ENCODE results near the gene ZNF697. TPM values are rescaled to one million over a fixed set of nuclear protein-coding genes. Genes with fewer than 3 reads are reported as not detected.
A peak's percentile ranks its signal among the peaks of the same experiment; 100 is the strongest.
"Not testable (repeated sequence)": the region's sequence is repeated elsewhere in the genome, so short reads cannot be mapped to it uniquely, and the experiment has no call there.

Gene ZNF697
- total RNA-seq, 2 donors from 2014 or later, result 12.0 to 14.8 TPM

DNA sequence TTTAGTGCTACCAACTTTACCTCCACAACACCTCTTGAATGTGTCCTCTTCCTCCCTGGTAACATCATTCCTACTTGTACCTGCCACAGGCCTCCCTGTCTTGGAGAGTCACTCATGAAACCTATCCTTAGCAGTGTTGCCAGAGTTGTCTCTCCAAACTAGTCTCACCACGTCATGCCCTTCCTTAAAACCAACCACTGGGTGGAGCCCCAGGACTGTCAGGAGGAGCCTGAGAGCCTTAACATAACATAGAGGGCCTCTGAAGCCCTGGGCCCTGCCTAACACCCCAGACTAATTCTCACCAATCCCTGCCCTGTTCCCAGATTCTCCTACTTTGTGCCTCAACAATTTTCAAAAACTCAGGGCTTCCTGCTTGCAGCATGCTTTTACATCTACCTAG, 65.3 kb downstream of the ZNF697 start:
- Histone ChIP-seq H3K9me3 (ENCODE audit: control insufficient read depth, low read length) (no peaks in the 10 kb centered on the region), H3K9ac (ENCODE audit: extremely low read depth, low read length, poor library complexity, severe bottlenecking) (no peak overlapping the region), H3K36me3 (ENCODE audit: control insufficient read depth, insufficient read depth, low read length) (no peaks in the 10 kb centered on the region), H3K27ac (ENCODE audit: low read depth, low read length) (no peak overlapping the region), H3K27me3 (ENCODE audit: control insufficient read depth, insufficient read depth, low read length, poor library complexity, severe bottlenecking) (no peaks in the 10 kb centered on the region), H3K4me1 (ENCODE audit: control insufficient read depth, insufficient read depth, low read length) (no peaks in the 10 kb centered on the region), H3K4me3 (ENCODE audit: low read length) (no peak overlapping the region)
- TF ChIP-seq, protein P1, sequence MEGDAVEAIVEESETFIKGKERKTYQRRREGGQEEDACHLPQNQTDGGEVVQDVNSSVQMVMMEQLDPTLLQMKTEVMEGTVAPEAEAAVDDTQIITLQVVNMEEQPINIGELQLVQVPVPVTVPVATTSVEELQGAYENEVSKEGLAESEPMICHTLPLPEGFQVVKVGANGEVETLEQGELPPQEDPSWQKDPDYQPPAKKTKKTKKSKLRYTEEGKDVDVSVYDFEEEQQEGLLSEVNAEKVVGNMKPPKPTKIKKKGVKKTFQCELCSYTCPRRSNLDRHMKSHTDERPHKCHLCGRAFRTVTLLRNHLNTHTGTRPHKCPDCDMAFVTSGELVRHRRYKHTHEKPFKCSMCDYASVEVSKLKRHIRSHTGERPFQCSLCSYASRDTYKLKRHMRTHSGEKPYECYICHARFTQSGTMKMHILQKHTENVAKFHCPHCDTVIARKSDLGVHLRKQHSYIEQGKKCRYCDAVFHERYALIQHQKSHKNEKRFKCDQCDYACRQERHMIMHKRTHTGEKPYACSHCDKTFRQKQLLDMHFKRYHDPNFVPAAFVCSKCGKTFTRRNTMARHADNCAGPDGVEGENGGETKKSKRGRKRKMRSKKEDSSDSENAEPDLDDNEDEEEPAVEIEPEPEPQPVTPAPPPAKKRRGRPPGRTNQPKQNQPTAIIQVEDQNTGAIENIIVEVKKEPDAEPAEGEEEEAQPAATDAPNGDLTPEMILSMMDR (conservative IDR thresholded peaks at IDR 0.05), result peak; percentile 83
- Mint-ChIP-seq H3K9me3 (peaks cover 10% of the 10 kb centered on the region), H3K27me3 (ENCODE audit: insufficient read depth) (peaks cover 3% of the 10 kb centered on the region), H3K4me3 (no peak overlapping the region), H3K36me3 (ENCODE audit: low read depth) (no peaks in the 10 kb centered on the region), H3K27ac (no peak overlapping the region), H3K4me1 (no peaks in the 10 kb centered on the region)
- peak; percentile 88 for DNase-seq
- WGBS, 2 experiments (ENCODE audit: insufficient coverage in 1 of 2, insufficient read length in 1 of 2), result 7% methylated on average over 1 of the region's 1 CpG; no CpG with 5 or more reads in 1 of the 2 experiments

DNA sequence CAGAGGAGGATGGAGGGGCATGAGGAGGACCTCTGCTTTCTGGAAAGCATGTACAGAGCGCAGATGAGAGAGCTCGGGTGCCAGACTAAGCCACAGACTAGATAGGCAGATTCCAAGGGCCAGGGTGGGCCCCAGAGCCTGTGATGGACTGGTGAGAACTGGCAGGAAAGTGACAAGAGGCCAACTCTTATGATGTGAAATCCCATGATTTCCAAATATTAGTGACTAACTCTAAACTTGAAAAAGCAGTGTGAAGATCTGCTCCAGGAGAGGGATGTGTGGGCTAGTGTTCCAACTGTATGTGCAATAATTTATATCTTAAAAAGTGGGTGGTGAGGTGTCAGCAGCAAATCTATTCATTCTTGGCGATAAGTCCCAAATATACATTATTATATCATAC, 67.0 kb downstream of the ZNF697 start:
- H3K27me3 Mint-ChIP-seq (ENCODE audit: insufficient read depth); H3K27me3 ChIP-seq (ENCODE audit: control insufficient read depth, insufficient read depth, low read length, poor library complexity, severe bottlenecking); DNase-seq; H3K4me1 Mint-ChIP-seq; H3K27ac Mint-ChIP-seq; H3K27ac ChIP-seq (ENCODE audit: low read depth, low read length); H3K4me3 Mint-ChIP-seq; H3K4me3 ChIP-seq (ENCODE audit: low read length); H3K4me1 ChIP-seq (ENCODE audit: control insufficient read depth, insufficient read depth, low read length); H3K9ac ChIP-seq (ENCODE audit: extremely low read depth, low read length, poor library complexity, severe bottlenecking); H3K9me3 Mint-ChIP-seq; H3K36me3 ChIP-seq (ENCODE audit: control insufficient read depth, insufficient read depth, low read length); H3K36me3 Mint-ChIP-seq (ENCODE audit: low read depth); H3K9me3 ChIP-seq (ENCODE audit: control insufficient read depth, low read length): not testable (repeated sequence)
- 94 to 100% methylated on average over 2 of the region's 3 CpGs for WGBS, 2 experiments (ENCODE audit: insufficient coverage in 1 of 2, insufficient read length in 1 of 2)

DNA sequence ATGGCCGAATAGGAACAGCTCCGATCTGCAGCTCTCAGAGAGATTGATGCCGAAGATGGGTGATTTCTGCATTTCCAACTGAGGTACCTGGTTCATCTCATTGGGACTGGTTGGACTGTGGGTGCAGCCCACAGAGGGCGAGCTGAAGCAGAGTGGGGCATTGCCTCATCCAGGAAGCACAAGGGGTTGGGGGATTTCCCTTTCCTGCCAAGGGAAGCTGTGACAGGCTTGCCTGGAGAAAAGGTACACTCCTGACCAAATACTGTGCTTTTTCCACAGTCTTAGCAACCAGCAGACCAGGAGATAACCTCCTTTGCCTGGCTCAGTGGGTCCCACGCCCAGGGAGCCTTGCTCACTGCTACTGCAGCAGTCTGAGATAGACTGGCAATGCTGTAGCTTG, 74.2 kb downstream of the ZNF697 start:
- H3K36me3 Mint-ChIP-seq (ENCODE audit: low read depth), result no peaks in the 10 kb centered on the region
- H3K9me3 Mint-ChIP-seq, result peaks cover 5% of the 10 kb centered on the region
- no peak for DNase-seq
- H3K4me1 ChIP-seq (ENCODE audit: control insufficient read depth, insufficient read depth, low read length), result no peaks in the 10 kb centered on the region
- H3K9me3 ChIP-seq (ENCODE audit: control insufficient read depth, low read length), result no peaks in the 10 kb centered on the region
- no peak overlapping the region for H3K4me3 ChIP-seq (ENCODE audit: low read length)
- no peak overlapping the region for H3K4me3 Mint-ChIP-seq
- no peaks in the 10 kb centered on the region for H3K27me3 ChIP-seq (ENCODE audit: control insufficient read depth, insufficient read depth, low read length, poor library complexity, severe bottlenecking)
- H3K9ac ChIP-seq (ENCODE audit: extremely low read depth, low read length, poor library complexity, severe bottlenecking), result no peak overlapping the region
- H3K36me3 ChIP-seq (ENCODE audit: control insufficient read depth, insufficient read depth, low read length), result no peaks in the 10 kb centered on the region
- H3K4me1 Mint-ChIP-seq, result no peaks in the 10 kb centered on the region
- H3K27ac ChIP-seq (ENCODE audit: low read depth, low read length), result no peak overlapping the region
- WGBS, 2 experiments (ENCODE audit: insufficient coverage in 1 of 2, insufficient read length in 1 of 2), result 91 to 93% methylated on average over 4 to 5 of the region's 5 CpGs
- no peaks in the 10 kb centered on the region for H3K27me3 Mint-ChIP-seq (ENCODE audit: insufficient read depth)
- H3K27ac Mint-ChIP-seq, result no peak overlapping the region
- TF ChIP-seq, protein P1 (conservative IDR thresholded peaks at IDR 0.05), result no peak

DNA sequence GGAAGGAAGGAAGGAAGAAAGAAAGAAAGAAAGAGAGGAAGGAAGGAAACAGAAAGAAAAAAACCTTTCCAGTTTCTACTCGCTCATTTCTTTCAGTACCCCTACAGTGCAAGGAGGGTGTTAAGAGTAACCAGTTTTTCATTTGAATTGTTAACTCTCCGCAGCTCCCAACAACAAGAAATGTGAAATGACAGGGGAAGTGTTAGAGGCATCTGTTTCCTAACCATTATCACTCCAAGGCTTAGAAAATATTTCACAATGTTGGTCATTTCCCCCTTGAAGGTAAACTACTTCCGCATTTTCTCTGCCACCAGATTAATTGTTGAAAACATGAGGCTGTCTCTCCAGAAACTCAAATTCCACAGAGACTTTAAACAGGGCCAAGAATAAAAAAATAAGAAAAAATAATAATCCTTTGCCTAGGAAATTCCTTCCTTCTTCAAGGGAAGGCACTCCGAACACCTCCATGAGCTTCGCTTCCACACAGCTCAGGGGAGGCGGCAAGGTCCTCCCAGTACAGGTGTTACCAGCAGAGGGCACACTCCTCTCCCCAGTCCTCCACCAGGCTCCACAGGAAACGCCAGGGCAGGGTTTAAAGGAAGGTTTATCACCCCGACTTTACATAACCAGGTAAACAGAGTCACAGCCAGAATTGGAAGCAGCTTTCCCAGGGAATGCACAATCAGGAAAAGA, 78.0 kb downstream of the ZNF697 start:
- WGBS, 2 experiments (ENCODE audit: insufficient coverage in 1 of 2, insufficient read length in 1 of 2), result 80 to 90% methylated on average over 1 to 4 of the region's 8 CpGs
- H3K36me3 ChIP-seq (ENCODE audit: control insufficient read depth, insufficient read depth, low read length); H3K27ac Mint-ChIP-seq; H3K36me3 Mint-ChIP-seq (ENCODE audit: low read depth); H3K27ac ChIP-seq (ENCODE audit: low read depth, low read length); DNase-seq; H3K27me3 ChIP-seq (ENCODE audit: control insufficient read depth, insufficient read depth, low read length, poor library complexity, severe bottlenecking); H3K4me1 Mint-ChIP-seq; H3K4me1 ChIP-seq (ENCODE audit: control insufficient read depth, insufficient read depth, low read length); H3K4me3 ChIP-seq (ENCODE audit: low read length); H3K4me3 Mint-ChIP-seq; H3K9me3 ChIP-seq (ENCODE audit: control insufficient read depth, low read length); H3K9me3 Mint-ChIP-seq; H3K9ac ChIP-seq (ENCODE audit: extremely low read depth, low read length, poor library complexity, severe bottlenecking); H3K27me3 Mint-ChIP-seq (ENCODE audit: insufficient read depth): not testable (repeated sequence)
- TF ChIP-seq, protein P1 (conservative IDR thresholded peaks at IDR 0.05), result peak; percentile 65

Measured in endodermal cell (in vitro differentiated cells).